ENCODE results near the gene FAM210A. TPM values are rescaled to one million over a fixed set of nuclear protein-coding genes. Genes with fewer than 3 reads are reported as not detected.

FAM210A gene
- total RNA-seq, 1 donor from 2014 or later, result 33.8 TPM

- H3K9me3 Mint-ChIP-seq, result no peaks in the 10 kb centered on the region
- peaks cover 83% of the 10 kb centered on the region for H3K4me1 Mint-ChIP-seq (ENCODE audit: low read depth)
- H3K4me3 Mint-ChIP-seq (ENCODE audit: low read depth), result peak overlapping the region; percentile 78
- H3K27ac Mint-ChIP-seq, result peak overlapping the region; percentile 90
- intact Hi-C loops (cut with micrococcal nuclease), result loop anchor here (2.0 to 5.0 kb wide), 5 partner anchors 27 to 397 kb away; no protein-coding TSS in a partner anchor
- no peak for DNase-seq (ENCODE audit: low spot score)
- H3K27me3 Mint-ChIP-seq (ENCODE audit: low read depth), result no peaks in the 10 kb centered on the region
- H3K36me3 Mint-ChIP-seq (ENCODE audit: low read depth), result no peaks in the 10 kb centered on the region
These were observed 112.5 kb downstream of the FAM210A start for GRCh38 chr18:13613591-13614501.

Other genes with a start within 250 kb of the FAM210A start
- 54.0 and 54.3 TPM in 2 replicates for gene RNMT, start 115 bp upstream of the FAM210A start, total RNA-seq
- not detected in 2 replicates for gene MC5R, start 97.6 kb upstream of the FAM210A start, total RNA-seq
- gene MC2R, start 189.0 kb upstream of the FAM210A start, total RNA-seq, result not detected in 2 replicates